NT2/D1 (cell line): ENCODE data around the gene CAMSAP3.
A peak's percentile ranks its signal among the peaks of the same experiment; 100 is the strongest.

Experiments used
- DNase-seq: peaks from one replicate; pipeline ENCODE4 v3.0.0-alpha.2; 2011; ENCODE audit warnings: low read depth, low spot score
- H3K27me3 ChIP-seq: 2 replicates; pipeline ENCODE4 v1.6.0; 2011; ENCODE audit warnings: mild to moderate bottlenecking; ENCODE audit not compliant: insufficient read length, insufficient read depth
- H3K36me3 ChIP-seq: 2 replicates; pipeline ENCODE4 v1.6.1; 2011; ENCODE audit warnings: mild to moderate bottlenecking, low read length, mixed read lengths; ENCODE audit not compliant: insufficient read depth, insufficient read length
- H3K4me1 ChIP-seq: 2 replicates; pipeline ENCODE4 v1.5.1; 2011; ENCODE audit not compliant: insufficient read depth, insufficient read length
- H3K4me3 ChIP-seq: 2 replicates; pipeline ENCODE4 v1.5.1; 2011; ENCODE audit warnings: low read depth; ENCODE audit not compliant: insufficient read length
- H3K9ac ChIP-seq: 2 replicates; pipeline ENCODE4 v1.6.0; 2011; ENCODE audit warnings: low read depth; ENCODE audit not compliant: insufficient read length
- H3K9me3 ChIP-seq: 2 replicates; pipeline ENCODE4 v1.5.1; 2011; ENCODE audit warnings: mild to moderate bottlenecking, low read length; ENCODE audit not compliant: insufficient read depth
- SUZ12 ChIP-seq: IDR thresholded peaks from 2 replicates; pipeline ENCODE4 v1.6.1; 2011; ENCODE audit not compliant: insufficient read length, insufficient read depth; ENCODE audit errors: extremely low read depth
- YY1 ChIP-seq: IDR thresholded peaks from 2 replicates; pipeline ENCODE4 v1.6.1; 2011; ENCODE audit not compliant: insufficient read length, insufficient read depth
- ZNF274 ChIP-seq: IDR thresholded peaks from 2 replicates; pipeline ENCODE4 v1.6.1; 2011; ENCODE audit warnings: mild to moderate bottlenecking, low read depth, low read length

The CAMSAP3 gene

DNA sequence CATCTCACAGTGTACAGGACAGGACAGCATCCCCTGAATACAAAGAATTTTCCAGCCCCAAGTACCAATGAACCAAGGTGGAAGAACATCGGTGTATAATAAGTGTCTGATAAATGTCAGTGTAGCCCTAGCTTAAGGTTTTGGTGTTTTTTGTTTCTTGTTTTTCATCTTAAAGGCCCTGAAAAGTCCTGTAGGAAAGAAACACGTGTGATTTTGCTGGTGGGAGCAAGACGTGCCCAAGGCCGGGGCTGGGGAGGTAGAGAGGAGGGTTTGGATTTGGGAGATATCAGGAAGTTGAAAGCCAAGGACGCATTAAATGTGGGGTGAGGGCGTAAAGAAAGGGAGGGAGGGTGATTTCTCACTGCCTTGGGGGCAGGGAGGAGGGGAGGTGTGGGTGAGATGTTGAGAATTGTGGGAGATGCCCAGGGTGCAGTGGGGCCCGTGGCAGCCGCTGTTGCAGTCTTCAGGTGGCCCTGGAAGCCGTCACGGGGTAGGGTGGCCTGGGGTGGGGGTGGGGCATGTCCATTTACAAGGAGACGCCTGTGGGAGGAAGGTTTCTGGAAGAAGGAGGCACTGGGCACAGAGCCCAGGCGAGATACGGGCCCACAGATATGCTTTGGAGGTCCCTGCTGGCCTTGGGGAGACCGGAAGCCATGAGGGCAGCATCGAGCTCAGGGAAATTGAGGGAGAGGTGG is 6.7 kb downstream of the CAMSAP3 start:
- Histone ChIP-seq H3K27me3 (peaks cover under 1% of the 10 kb centered on the region), H3K4me3 (no peak overlapping the region), H3K4me1 (peaks cover 5% of the 10 kb centered on the region), H3K9ac (no peak overlapping the region), H3K36me3 (no peaks in the 10 kb centered on the region), H3K9me3 (no peaks in the 10 kb centered on the region)
- no peak for DNase-seq
- TF ChIP-seq ZNF274 (no peak), YY1 (no peak), SUZ12 (no peak)

- Histone ChIP-seq H3K4me3 (no peak overlapping the region), H3K9ac (no peak overlapping the region), H3K36me3 (peaks cover 1% of the 10 kb centered on the region), H3K9me3 (no peaks in the 10 kb centered on the region), H3K27me3 (no peaks in the 10 kb centered on the region), H3K4me1 (peaks cover 3% of the 10 kb centered on the region)
- DNase-seq: no peak
- TF ChIP-seq SUZ12: no peak
- no peak for TF ChIP-seq ZNF274
- TF ChIP-seq YY1: no peak
Observed at GRCh38 chr19:7602935-7603497, 7.4 kb downstream of the CAMSAP3 start.

DNA sequence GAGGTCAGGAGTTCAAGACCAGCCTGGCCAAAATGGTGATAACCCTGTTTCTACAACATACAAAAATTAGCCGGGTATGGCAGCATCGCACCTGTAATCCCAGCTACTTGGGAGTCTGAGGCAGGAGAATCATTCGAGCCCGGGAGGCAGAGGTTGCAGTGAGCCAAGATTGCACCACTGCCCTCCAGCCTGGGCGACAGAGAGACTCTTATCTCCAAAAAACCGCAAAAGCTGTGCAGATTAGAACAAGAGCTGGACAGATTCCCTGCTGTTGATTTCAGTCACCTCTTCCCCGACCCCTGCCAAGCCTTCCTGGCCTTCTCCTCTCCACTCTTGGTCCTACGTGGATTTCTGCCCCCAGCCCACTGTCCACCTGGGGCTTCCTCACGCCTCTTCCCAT is 8.3 kb downstream of the CAMSAP3 start:
- Histone ChIP-seq H3K9ac (no peak overlapping the region), H3K4me1 (peaks cover 3% of the 10 kb centered on the region), H3K4me3 (no peak overlapping the region), H3K36me3 (peaks cover 5% of the 10 kb centered on the region), H3K9me3 (no peaks in the 10 kb centered on the region), H3K27me3 (no peaks in the 10 kb centered on the region)
- DNase-seq: no peak
- no peak for TF ChIP-seq ZNF274
- TF ChIP-seq SUZ12: no peak
- no peak for TF ChIP-seq YY1

GRCh38 chr19:7605490-7606222 is 10.0 kb downstream of the CAMSAP3 start:
- H3K4me1 ChIP-seq: peaks cover 3% of the 10 kb centered on the region

DNA sequence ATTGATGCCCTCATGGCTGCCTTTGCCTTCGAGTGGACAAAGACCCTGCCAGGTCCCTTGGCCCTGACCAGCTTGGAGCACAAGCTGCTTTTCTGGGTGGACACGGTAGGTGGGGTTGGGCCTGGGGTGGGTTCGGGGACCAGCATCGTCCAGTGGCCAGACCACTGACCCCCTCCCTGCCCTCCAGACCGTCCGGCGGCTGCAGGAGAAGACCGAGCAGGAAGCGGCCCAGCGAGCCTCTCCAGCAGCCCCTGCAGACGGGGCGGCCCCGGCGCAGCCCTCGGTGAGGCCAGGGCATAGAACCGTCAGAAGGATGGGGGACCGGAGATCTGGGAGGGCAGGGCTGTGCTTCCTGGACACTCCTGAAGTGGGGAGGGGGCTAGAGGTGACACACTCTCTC is 10.6 kb downstream of the CAMSAP3 start:
- Histone ChIP-seq H3K4me1 (peaks cover 3% of the 10 kb centered on the region), H3K27me3 (no peaks in the 10 kb centered on the region), H3K4me3 (no peak overlapping the region), H3K9me3 (no peaks in the 10 kb centered on the region), H3K9ac (no peak overlapping the region), H3K36me3 (peaks cover 7% of the 10 kb centered on the region)
- no peak for TF ChIP-seq SUZ12
- no peak for TF ChIP-seq ZNF274
- no peak for TF ChIP-seq YY1
- DNase-seq: no peak

More at GRCh38 chr19:7605490-7606222, 10.0 kb downstream of the CAMSAP3 start:
- Histone ChIP-seq H3K36me3 (peaks cover 7% of the 10 kb centered on the region), H3K9ac (no peak overlapping the region), H3K27me3 (no peaks in the 10 kb centered on the region), H3K9me3 (no peaks in the 10 kb centered on the region), H3K4me3 (no peak overlapping the region)
- peak; percentile 59 for DNase-seq
- no peak for TF ChIP-seq SUZ12
- no peak for TF ChIP-seq YY1
- no peak for TF ChIP-seq ZNF274

DNA sequence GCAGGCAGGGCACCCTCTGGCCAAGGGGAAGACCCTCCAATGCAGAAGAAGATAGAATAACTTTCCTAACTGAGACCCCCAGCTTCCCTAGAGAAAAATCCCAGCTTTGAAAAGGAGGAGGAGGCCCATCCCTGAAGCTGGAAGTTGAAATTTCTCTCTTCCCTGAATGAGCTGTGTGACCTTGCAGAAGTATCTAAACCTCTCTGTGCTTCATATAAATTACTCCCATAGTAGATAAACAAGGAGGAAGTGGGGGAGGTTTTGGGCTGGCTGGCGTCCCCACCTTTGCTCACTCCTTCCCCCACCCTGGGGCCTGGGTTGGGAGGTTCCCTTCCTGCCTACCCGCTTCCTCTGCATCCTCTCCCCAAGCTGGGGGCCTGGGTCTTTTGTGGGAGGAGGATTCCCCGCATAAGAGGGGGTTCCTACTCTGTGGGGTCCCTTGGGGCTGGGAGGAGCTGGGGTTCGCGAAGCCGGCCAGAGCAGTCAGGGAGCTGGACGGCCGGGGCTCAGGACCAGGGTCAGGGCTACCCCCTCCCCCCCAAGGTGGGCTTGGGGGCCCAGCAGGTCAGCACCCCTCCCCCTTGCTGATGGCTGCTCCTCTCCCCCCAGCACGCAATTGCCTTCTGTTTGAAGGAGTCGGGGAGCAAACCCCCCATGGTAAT is 11.7 kb downstream of the CAMSAP3 start:
- Histone ChIP-seq H3K9ac (no peak overlapping the region), H3K9me3 (no peaks in the 10 kb centered on the region), H3K27me3 (no peaks in the 10 kb centered on the region), H3K4me1 (peaks cover 3% of the 10 kb centered on the region), H3K36me3 (peaks cover 12% of the 10 kb centered on the region), H3K4me3 (no peak overlapping the region)
- no peak for DNase-seq
- TF ChIP-seq YY1: no peak
- TF ChIP-seq SUZ12: no peak
- no peak for TF ChIP-seq ZNF274

DNA sequence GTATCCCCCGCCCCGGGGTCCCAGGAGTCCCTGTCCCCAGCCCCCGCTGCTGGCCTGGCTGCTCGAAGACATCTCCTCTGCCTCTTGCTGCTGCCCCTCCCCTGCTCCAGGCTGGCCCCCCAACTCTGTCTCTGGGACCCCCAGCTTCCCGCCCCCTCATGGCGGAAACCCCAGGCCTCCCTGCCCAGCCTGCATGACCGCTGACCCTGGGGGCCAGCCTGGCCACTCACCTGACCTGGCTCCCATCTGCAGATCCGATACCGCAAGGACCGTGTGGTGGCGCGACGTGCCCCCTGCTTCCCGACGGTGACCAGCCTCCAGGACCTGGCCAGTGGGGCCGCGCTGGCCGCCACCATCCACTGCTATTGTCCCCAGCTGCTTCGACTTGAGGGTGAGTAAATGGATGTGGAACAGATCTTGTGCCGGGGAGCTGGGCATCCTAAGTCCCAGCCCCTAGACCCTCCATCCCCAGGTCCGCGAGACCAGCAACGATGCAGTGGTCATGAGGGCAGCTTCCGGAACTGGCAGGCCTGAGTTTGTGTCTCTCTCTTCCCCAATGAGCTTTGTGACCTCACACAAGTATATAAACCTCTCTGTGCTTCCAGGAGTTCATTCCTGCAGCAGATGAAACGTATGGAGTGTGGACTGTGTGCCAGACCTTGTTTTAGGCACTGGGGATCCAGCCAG is 12.4 kb downstream of the CAMSAP3 start:
- Histone ChIP-seq H3K27me3 (no peaks in the 10 kb centered on the region), H3K36me3 (peaks cover 13% of the 10 kb centered on the region), H3K9me3 (no peaks in the 10 kb centered on the region), H3K4me1 (peaks cover 3% of the 10 kb centered on the region), H3K4me3 (no peak overlapping the region), H3K9ac (no peak overlapping the region)
- no peak for DNase-seq
- TF ChIP-seq ZNF274 (no peak), YY1 (no peak), SUZ12 (no peak)
